HCT116 (cell line): ENCODE measurements around the gene ANKRD34C. TPM values are rescaled to one million over a fixed set of nuclear protein-coding genes. Genes with fewer than 3 reads are reported as not detected.

ENCODE experiments used
- ATAC-seq: fragments of 200-7000 bp; cut with Tn5 transposase; 2 replicates; pipeline ENCODE4 v1.9.1; 2020; ENCODE audit warnings: mild to moderate bottlenecking, moderate library complexity
- BruUV-seq: library from RNA; stranded (reverse); fragments of 400-500 nt; replicated peaks from 2 replicates; lab custom pipeline; 2021; lab: Mats Ljungman, UMichigan
- CTCF ChIA-PET: fragments of 300-600 bp; sonication (Branson Sonifier 250); formaldehyde crosslinking; loops from one replicate; lab custom pipeline; 2021; ENCODE audit warnings: antibody characterized with exemption; lab: Charles Lee
- POLR2A ChIA-PET: fragments of 300-600, 350-600 bp; sonication (Branson Sonifier 250); formaldehyde crosslinking; loops from one replicate; lab custom pipeline; 2021; ENCODE audit warnings: antibody characterized with exemption; lab: Charles Lee
- RAD21 ChIA-PET, 2 experiments: fragments of 300-600 bp; sonication (Branson Sonifier 250); formaldehyde crosslinking; loops; one replicate each; lab custom pipeline; 2023; ENCODE audit warnings: low total read pairs in 2 of 2; ENCODE audit not compliant: uncharacterized antibody in 2 of 2, unreplicated experiment in 2 of 2, low non-redundant PET in 1 of 2; lab: Charles Lee
- DNase-seq: peaks from one replicate; pipeline ENCODE4 v3.0.0-alpha.2; 2010; ENCODE audit warnings: low read depth, low spot score
- H2AFZ ChIP-seq: fragments of 200-600 bp; shearing (Covaris generic), sonication (generic); 2 replicates; pipeline ENCODE4 v1.6.1; 2017; ENCODE audit warnings: low read depth, mixed run types, mixed read lengths, antibody characterized with exemption, low read length; ENCODE audit not compliant: poor library complexity, severe bottlenecking
- H3K27ac ChIP-seq: 2 replicates; pipeline ENCODE4 v1.5.1; 2012; ENCODE audit warnings: low read depth, low read length
- H3K27me3 ChIP-seq: fragments of 200-600 bp; sonication (generic); 2 replicates; pipeline ENCODE4 v1.6.1; 2016; ENCODE audit warnings: mixed run types, low read length, mixed read lengths; ENCODE audit not compliant: insufficient read depth
- H3K36me3 ChIP-seq, 2 experiments: fragments of 200-500 bp in 1 of 2; fragments of 200-600 bp in 1 of 2; sonication (Bioruptor generic) in 1 of 2; sonication (generic) in 1 of 2; 2 replicates each; pipeline versions ENCODE4 v1.5.1 to v1.6.1; 2014 to 2016; ENCODE audit warnings: low read length in 2 of 2, inconsistent platforms in 1 of 2, mixed read lengths in 1 of 2, mixed run types in 1 of 2; ENCODE audit not compliant: insufficient read depth in 2 of 2, control insufficient read depth in 1 of 2
- H3K4me1 ChIP-seq, 2 experiments: fragments of 200-600 bp in 1 of 2; sonication (generic) in 1 of 2; 2 replicates each; pipeline versions ENCODE4 v1.5.1 to v1.6.1; 2012 to 2017; ENCODE audit warnings: low read length in 2 of 2, inconsistent platforms in 1 of 2, mild to moderate bottlenecking in 1 of 2, mixed read lengths in 1 of 2, mixed run types in 1 of 2, moderate library complexity in 1 of 2; ENCODE audit not compliant: insufficient read depth in 2 of 2, control insufficient read depth in 1 of 2
- H3K4me2 ChIP-seq: fragments of 200-600 bp; sonication (generic); 2 replicates; pipeline ENCODE4 v1.6.1; 2017; ENCODE audit warnings: mixed run types, low read length, mixed read lengths
- H3K4me3 ChIP-seq, 2 experiments: fragments of 200-600 bp in 1 of 2; sonication (generic) in 1 of 2; replicated peaks in 1 of 2; 2 replicates each; pipeline ENCODE4 v1.5.1; 2011 to 2016; ENCODE audit warnings: low read length in 2 of 2, control low read depth in 1 of 2, low read depth in 1 of 2, mild to moderate bottlenecking in 1 of 2, mixed read lengths in 1 of 2, mixed run types in 1 of 2
- H3K79me2 ChIP-seq: fragments of 200-600 bp; sonication (generic); 2 replicates; pipeline ENCODE4 v1.6.1; 2017; ENCODE audit warnings: mild to moderate bottlenecking, mixed run types, low read length, moderate library complexity, mixed read lengths; ENCODE audit not compliant: insufficient read depth
- H3K9ac ChIP-seq: fragments of 200-600 bp; sonication (generic); 2 replicates; pipeline ENCODE4 v1.6.1; 2016; ENCODE audit warnings: low read length, mixed read lengths
- H3K9me2 ChIP-seq: fragments of 200-600 bp; sonication (generic), shearing (Covaris generic); 2 replicates; pipeline ENCODE4 v1.6.1; 2017; ENCODE audit warnings: mixed run types, mild to moderate bottlenecking, moderate library complexity; ENCODE audit not compliant: insufficient read depth
- H3K9me3 ChIP-seq, 2 experiments: fragments of 200-500 bp in 1 of 2; fragments of 200-600 bp in 1 of 2; sonication (Bioruptor generic) in 1 of 2; sonication (generic) in 1 of 2; 2 replicates each; pipeline ENCODE4 v1.6.1; 2014 to 2017; ENCODE audit warnings: low read length in 2 of 2, mixed read lengths in 2 of 2, inconsistent platforms in 1 of 2, low read depth in 1 of 2, mild to moderate bottlenecking in 1 of 2, mixed run types in 1 of 2, moderate library complexity in 1 of 2; ENCODE audit not compliant: control insufficient read depth in 1 of 2, insufficient read depth in 1 of 2
- H4K20me1 ChIP-seq: fragments of 200-600 bp; sonication (generic), shearing (Covaris generic); 2 replicates; pipeline ENCODE4 v1.6.1; 2017; ENCODE audit warnings: mixed run types, mild to moderate bottlenecking, moderate library complexity; ENCODE audit not compliant: insufficient read depth
- CBX3 ChIP-seq: IDR thresholded peaks from 2 replicates; pipeline ENCODE4 v1.6.1; 2012; ENCODE audit warnings: low read depth
- JUND ChIP-seq: IDR thresholded peaks from 2 replicates; pipeline ENCODE4 v1.6.1; 2012
- SP1 ChIP-seq: IDR thresholded peaks from 2 replicates; pipeline ENCODE4 v1.6.1; 2012; ENCODE audit warnings: low read depth
- SRF ChIP-seq: IDR thresholded peaks from 2 replicates; pipeline ENCODE4 v1.6.1; 2012; ENCODE audit warnings: low read depth
- YY1 ChIP-seq: IDR thresholded peaks from 2 replicates; pipeline ENCODE4 v1.6.1; 2011; ENCODE audit warnings: low read length, low read depth, moderate library complexity, mild to moderate bottlenecking; ENCODE audit not compliant: insufficient replicate concordance; ENCODE audit errors: extremely low read depth
- intact Hi-C: fragments of 100-400 bp; cut with micrococcal nuclease; formaldehyde crosslinking; loops from 2 replicates; pipeline ENCODE4 v1.10.0; 2022
- total RNA-seq: library from RNA; stranded (reverse); gene quantifications from one replicate; pipeline ENCODE4 v1.2.1, GENCODE V29; 2021; ENCODE audit not compliant: unreplicated experiment
- TF ChIP-seq, protein P1 (sequence below): IDR thresholded peaks from 2 replicates; pipeline ENCODE4 v1.6.1; 2012; ENCODE audit warnings: low read depth
- TF ChIP-seq, protein P2 (sequence below): IDR thresholded peaks from 2 replicates; pipeline ENCODE4 v1.6.1; 2011; ENCODE audit warnings: mild to moderate bottlenecking, low read length, moderate library complexity; ENCODE audit not compliant: insufficient replicate concordance; ENCODE audit errors: extremely low read depth
- TF ChIP-seq, protein P3 (sequence below): IDR thresholded peaks from 2 replicates; pipeline ENCODE4 v1.6.1; 2012

The ANKRD34C gene
- total RNA-seq, 1 experiment from 2014 or later: not detected

DNA sequence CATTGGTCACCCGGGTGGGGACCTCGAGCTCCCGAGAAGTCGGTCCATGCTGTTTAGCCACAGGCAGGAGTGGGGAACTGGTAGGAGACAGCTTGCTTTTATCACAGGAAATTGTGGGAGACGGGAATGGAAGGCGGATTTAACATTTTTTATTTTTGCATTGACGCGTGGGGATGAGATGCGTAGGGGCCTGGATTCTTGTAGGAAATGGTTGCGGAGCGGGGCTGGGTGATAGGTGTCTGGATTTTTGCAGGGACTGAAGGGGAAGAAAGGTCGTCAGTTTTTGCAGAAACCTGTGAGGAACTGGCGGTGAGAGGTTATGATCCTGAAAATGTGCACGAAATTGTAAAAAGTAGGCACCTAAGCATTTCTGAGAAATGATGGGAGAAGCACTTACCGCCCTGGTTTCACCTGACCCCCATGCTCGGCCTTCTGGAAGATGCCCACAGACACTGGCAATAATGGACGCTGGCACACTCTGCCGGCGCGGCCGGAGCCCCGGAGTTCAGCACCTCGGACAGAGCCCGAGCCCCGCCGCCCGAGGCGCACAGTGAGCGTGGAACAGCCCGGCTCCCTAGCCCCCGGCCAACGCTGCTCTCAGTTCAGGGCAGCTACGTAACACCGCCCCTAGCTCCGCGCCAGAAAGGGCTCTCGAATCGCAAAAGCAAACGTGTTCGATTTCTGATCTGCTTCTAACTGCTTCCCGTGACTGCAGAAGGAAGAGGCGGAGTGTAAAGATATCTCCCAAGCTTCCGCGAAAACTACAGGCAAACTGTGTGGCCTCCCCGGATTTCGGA is 928 bp downstream of the ANKRD34C start:
- TF ChIP-seq, protein P1, sequence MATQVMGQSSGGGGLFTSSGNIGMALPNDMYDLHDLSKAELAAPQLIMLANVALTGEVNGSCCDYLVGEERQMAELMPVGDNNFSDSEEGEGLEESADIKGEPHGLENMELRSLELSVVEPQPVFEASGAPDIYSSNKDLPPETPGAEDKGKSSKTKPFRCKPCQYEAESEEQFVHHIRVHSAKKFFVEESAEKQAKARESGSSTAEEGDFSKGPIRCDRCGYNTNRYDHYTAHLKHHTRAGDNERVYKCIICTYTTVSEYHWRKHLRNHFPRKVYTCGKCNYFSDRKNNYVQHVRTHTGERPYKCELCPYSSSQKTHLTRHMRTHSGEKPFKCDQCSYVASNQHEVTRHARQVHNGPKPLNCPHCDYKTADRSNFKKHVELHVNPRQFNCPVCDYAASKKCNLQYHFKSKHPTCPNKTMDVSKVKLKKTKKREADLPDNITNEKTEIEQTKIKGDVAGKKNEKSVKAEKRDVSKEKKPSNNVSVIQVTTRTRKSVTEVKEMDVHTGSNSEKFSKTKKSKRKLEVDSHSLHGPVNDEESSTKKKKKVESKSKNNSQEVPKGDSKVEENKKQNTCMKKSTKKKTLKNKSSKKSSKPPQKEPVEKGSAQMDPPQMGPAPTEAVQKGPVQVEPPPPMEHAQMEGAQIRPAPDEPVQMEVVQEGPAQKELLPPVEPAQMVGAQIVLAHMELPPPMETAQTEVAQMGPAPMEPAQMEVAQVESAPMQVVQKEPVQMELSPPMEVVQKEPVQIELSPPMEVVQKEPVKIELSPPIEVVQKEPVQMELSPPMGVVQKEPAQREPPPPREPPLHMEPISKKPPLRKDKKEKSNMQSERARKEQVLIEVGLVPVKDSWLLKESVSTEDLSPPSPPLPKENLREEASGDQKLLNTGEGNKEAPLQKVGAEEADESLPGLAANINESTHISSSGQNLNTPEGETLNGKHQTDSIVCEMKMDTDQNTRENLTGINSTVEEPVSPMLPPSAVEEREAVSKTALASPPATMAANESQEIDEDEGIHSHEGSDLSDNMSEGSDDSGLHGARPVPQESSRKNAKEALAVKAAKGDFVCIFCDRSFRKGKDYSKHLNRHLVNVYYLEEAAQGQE: peak; percentile 65
- TF ChIP-seq CBX3: no peak
- no TSS peak for BruUV-seq
- H3K9me2 ChIP-seq: no peaks in the 10 kb centered on the region
- intact Hi-C loops: no loop called here
- ChIA-PET CTCF (no interaction called here), POLR2A (no interaction called here), RAD21 (no interaction called here)
- H3K4me3 ChIP-seq: no peak overlapping the region
- no peak for DNase-seq
- no peak overlapping the region for H3K27ac ChIP-seq
- H3K36me3 ChIP-seq: no peaks in the 10 kb centered on the region
- ATAC-seq: no peak
- H4K20me1 ChIP-seq: no peaks in the 10 kb centered on the region
- H3K4me2 ChIP-seq: no peak overlapping the region
- H3K27me3 ChIP-seq: peaks cover 19% of the 10 kb centered on the region; the same call in 1 of the 2 replicates
- no peak overlapping the region for H2AFZ ChIP-seq
- no peaks in the 10 kb centered on the region for H3K4me1 ChIP-seq
- H3K9me3 ChIP-seq: no peaks in the 10 kb centered on the region
- no peaks in the 10 kb centered on the region for H3K79me2 ChIP-seq
- H3K9ac ChIP-seq: no peak overlapping the region

DNA sequence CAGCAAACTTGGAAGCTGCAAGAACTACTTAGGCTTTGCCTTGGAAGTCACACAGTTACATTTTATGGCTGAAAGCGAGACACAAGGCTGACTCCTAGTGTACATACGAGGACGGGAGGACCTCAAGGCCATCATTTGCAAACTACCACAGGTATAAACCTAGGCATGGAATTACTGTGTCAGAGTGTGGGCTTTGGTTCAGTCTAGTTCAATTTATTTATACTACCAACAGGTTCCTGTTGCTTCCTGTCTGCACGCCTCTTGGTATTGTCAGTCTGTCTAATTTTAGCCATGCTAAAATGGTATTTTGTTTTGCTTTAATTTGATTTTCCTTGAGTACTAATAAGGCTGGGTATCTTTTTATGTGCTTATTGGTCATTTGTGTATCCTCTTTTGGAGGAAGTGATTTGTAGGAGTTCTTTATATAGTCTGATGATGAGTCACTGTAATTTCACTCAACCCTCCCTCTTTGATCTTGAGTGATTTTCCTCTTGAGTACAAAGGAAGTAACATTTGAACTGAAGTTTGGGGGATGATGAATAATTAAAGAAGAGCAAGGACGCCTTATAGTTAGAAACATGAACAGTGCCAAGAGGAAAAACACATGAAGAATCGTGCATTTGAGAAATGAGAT is 8.2 kb downstream of the ANKRD34C start:
- no peak overlapping the region for H2AFZ ChIP-seq
- ChIA-PET POLR2A (interaction anchor here (0.6 kb wide), 1 partner anchor 637 kb away, joined by 8 read pairs; no protein-coding TSS in a partner anchor), CTCF (no interaction called here), RAD21 (no interaction called here)
- H3K27ac ChIP-seq: no peak overlapping the region
- H3K27me3 ChIP-seq: 0 out of 2 replicates have a peak, but pooled peaks cover 10% of the 10 kb centered on the region
- intact Hi-C loops: no loop called here
- H3K4me1 ChIP-seq: peaks cover 0 to 9% of the 10 kb centered on the region in 2 experiments; a peak in 2 of 4 replicates
- no peak overlapping the region for H3K4me3 ChIP-seq
- DNase-seq: no peak
- H3K9ac ChIP-seq: no peak overlapping the region
- H3K9me3 ChIP-seq: no peaks in the 10 kb centered on the region
- no peaks in the 10 kb centered on the region for H4K20me1 ChIP-seq
- no peaks in the 10 kb centered on the region for H3K36me3 ChIP-seq
- no peak for ATAC-seq
- no TSS peak for BruUV-seq
- peak overlapping the region; percentile 45 for H3K4me2 ChIP-seq
- no peaks in the 10 kb centered on the region for H3K79me2 ChIP-seq
- H3K9me2 ChIP-seq: no peaks in the 10 kb centered on the region
- TF ChIP-seq SP1 (0 out of 2 replicates have a peak, but pooled peaks have one; percentile 13), SRF (no peak), YY1 (no peak), JUND (0 out of 2 replicates have a peak, but pooled peaks have one; percentile 32)
- TF ChIP-seq, protein P2, sequence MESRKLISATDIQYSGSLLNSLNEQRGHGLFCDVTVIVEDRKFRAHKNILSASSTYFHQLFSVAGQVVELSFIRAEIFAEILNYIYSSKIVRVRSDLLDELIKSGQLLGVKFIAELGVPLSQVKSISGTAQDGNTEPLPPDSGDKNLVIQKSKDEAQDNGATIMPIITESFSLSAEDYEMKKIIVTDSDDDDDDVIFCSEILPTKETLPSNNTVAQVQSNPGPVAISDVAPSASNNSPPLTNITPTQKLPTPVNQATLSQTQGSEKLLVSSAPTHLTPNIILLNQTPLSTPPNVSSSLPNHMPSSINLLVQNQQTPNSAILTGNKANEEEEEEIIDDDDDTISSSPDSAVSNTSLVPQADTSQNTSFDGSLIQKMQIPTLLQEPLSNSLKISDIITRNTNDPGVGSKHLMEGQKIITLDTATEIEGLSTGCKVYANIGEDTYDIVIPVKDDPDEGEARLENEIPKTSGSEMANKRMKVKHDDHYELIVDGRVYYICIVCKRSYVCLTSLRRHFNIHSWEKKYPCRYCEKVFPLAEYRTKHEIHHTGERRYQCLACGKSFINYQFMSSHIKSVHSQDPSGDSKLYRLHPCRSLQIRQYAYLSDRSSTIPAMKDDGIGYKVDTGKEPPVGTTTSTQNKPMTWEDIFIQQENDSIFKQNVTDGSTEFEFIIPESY: no peak
- TF ChIP-seq, protein P3, sequence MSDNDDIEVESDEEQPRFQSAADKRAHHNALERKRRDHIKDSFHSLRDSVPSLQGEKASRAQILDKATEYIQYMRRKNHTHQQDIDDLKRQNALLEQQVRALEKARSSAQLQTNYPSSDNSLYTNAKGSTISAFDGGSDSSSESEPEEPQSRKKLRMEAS: no peak
